Astrocyte (in vitro differentiated cells and primary cell): ENCODE results near the gene CCSER2.

Source experiments
- CTCF ChIP-seq: IDR thresholded peaks from 2 replicates; pipeline ENCODE4 v1.5.1; 2011; ENCODE audit warnings: low read depth, mild to moderate bottlenecking, inconsistent platforms, low read length, moderate library complexity; ENCODE audit not compliant: insufficient read depth
- EZH2 ChIP-seq: IDR thresholded peaks from 2 replicates; pipeline ENCODE4 v1.6.1; 2012; ENCODE audit warnings: mild to moderate bottlenecking, low read length, inconsistent platforms; ENCODE audit not compliant: insufficient read depth

- no peak for TF ChIP-seq CTCF
- no peak for TF ChIP-seq EZH2
Observed at GRCh38 chr10:84428711-84429110, 100.3 kb downstream of the CCSER2 start.
